D721Med (cell line): ENCODE results near the gene SEC22C.

ENCODE experiments used
- DNase-seq: peaks from one replicate; pipeline ENCODE4 v3.0.0; 2011; ENCODE audit warnings: low spot score; ENCODE audit not compliant: insufficient read length
- FAIRE-seq: peaks from 2 replicates; lab custom pipeline; 2011; peaks lifted over from hg19 to GRCh38; lab: Jason Lieb, UNC
- CTCF ChIP-seq: IDR thresholded peaks from 2 replicates; pipeline ENCODE4 v1.5.1; 2012; ENCODE audit warnings: mild to moderate bottlenecking, control low read depth; ENCODE audit not compliant: insufficient read depth; ENCODE audit errors: missing control alignments

SEC22C gene

DNA sequence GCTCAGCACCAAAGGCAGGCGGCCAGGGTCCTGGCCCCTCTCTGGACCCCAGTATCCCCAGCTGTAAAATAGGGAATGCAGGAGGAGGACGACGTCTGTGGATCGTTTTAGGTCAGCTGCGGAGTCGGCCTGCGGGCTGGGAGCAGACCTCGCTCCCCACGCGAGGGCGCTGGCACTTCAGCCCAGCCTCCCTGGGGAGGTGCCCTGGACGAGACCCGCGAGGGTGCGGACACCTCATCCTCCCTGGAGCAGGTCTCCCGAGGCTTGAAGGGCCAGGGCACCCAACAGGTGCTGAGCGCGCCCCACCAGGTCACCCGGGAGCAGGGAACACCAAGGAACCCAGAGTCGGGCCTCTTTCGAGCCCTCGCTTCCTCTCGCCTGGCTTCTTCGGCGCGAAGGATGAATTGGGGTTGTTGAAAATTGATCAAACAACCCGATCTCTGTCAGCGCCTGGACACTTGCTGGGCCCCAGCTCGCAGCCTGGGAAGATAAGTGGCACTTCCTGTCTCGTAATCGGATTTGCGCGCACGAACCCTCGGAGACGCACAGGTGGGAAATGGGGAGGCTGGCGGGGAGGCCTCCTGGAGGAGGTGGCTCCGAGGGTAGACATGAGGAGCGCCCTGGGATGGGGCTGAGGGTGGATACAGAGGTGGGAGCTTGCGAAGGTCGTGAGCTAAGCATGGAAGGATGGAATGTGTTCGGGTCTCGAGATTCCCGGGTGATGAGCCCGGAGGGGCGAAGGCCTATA, 79.9 kb downstream of the SEC22C start:
- DNase-seq (peak; percentile 63), FAIRE-seq (no peak)
- TF ChIP-seq CTCF, result peak; percentile 32

DNA sequence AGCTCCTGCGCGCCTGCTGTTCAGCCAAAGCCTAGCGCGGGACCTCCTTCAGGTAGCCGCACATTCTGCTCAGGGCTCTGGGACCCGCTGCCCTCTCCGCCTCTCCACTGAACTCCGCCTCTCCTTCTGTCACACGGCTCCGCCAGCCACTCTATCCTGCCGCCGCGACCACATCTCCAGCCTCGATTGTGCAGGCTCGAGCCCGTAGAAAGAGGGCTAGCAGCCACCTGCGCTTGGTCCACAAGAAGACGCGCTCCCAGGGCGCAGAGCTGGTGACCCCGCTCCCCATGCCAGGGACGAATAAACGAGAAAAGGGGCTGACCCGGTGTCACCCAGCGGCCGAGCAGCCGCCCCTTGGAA, 80.5 kb downstream of the SEC22C start:
- DNase-seq (no peak), FAIRE-seq (no peak)

DNA sequence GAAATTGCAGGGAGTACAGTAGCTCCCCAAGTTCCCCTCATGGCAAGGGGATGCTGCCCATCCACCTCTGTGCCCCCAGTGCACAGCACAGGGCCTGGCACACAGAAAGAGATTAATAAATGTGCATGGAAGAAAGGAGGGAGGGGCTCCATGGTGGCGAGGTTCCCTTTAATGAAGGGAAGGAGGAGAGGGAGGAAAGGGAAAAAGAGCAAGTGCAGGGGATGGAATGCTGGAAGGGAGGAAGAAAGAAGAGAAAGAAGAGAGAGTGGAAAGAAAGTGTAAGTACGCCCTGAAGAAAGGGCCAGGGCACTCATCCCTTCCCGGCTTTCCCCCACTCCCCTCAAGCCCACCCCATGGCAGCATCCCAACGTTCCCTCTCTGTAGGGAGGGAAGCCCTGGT, 80.9 kb downstream of the SEC22C start:
- FAIRE-seq (no peak), DNase-seq (no peak)
- TF ChIP-seq CTCF, result no peak

More for the DNA sequence above, 80.5 kb downstream of the SEC22C start:
- TF ChIP-seq CTCF, result no peak

GRCh38 chr3:42500091-42500490, 81.7 kb downstream of the SEC22C start:
- FAIRE-seq (no peak), DNase-seq (no peak)
- no peak for TF ChIP-seq CTCF

DNA sequence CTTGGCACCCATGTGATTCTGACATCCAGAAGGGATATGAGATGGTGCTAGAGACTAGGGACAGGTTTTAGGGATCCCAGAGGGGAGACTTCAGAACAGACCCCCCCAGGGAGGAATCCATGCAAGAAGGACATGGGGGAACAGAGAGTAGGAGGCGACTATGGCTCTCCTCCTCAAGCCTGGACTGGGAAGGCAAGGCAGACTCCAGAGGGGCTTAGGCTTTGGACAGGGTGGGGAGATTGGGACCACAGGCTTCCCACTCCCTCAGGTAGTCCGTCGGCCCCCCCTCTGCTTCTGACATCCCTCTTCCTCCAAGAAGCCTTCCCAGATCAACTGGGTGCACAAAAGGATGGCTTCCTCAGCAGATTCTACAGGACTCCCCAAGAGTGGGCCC, 82.3 kb downstream of the SEC22C start:
- FAIRE-seq, result no peak
- no peak for DNase-seq
- no peak for TF ChIP-seq CTCF

DNA sequence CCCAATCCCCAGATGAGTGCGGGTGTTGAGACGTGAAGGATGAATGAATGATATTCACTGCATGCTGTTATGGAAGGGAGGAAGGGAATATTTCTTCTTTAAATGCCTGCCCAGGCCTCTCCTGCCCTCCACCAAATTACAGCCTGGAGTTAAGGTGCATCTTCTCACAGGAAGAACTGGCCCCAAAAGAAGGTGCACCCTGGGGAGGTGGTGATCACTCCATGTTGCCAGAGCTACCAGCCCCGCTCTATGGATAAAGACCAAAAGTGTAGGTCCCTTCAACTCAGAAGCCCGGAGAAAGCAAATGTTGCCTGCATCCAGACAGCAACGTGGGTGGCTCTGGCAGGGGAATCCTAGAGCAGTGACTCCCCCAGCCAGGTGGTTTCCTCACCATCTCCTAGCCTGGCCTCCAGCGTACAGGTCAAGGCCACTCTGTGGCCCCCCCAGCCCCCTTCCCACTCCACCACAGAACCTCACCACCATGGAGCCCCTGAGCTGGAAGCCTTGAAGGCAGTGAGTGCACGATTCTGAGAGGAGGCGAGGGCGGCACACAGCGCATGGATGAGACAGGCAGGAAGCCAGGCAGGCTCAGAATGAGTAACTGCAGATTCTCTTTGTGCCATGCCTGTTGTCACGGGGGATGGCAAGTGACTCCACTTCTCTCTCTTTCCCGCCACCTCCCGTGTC, 82.8 kb downstream of the SEC22C start:
- FAIRE-seq (no peak), DNase-seq (no peak)
- TF ChIP-seq CTCF, result no peak

DNA sequence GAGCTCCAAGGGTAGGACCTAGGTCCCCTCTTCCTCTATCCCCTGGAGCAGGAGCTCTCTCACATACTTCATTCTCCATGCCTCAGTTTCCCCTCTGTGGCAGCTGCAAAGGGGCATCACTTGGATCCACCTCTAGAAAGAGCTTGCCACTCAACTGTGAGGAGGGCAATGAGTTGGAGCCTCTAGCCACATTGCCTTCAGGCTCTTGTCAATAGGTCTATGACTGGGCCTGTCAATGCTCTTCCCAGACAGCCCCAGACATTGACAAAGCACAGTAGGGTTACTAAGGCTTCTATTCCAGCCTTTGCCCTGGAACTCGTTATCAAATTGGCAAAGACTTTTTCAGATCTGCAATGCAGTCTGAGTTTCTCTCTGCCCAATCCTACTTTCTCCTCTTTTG, 83.7 kb downstream of the SEC22C start:
- FAIRE-seq, result no peak
- DNase-seq, result no peak
- TF ChIP-seq CTCF, result no peak
